SK-N-SH (cell line): Measurements from ENCODE around the gene DEAF1. TPM values are rescaled to one million over a fixed set of nuclear protein-coding genes. Genes with fewer than 3 reads are reported as not detected.

ENCODE experiments used
- CTCF ChIA-PET: fragments of 300-600, 350-600 bp; formaldehyde crosslinking; extraction: SDS; loops from one replicate; lab custom pipeline; 2021; lab: Yijun Ruan, JAX
- POLR2A ChIA-PET: fragments of 350-600 bp; sonication (Branson Sonifier 250); formaldehyde crosslinking; extraction: SDS; loops from one replicate; lab custom pipeline; 2020; ENCODE audit warnings: antibody characterized with exemption, inconsistent platforms; lab: Yijun Ruan, JAX
- DNase-seq: peaks from one replicate; pipeline ENCODE4 v3.0.0; 2012
- H2AFZ ChIP-seq: fragments of 200-600 bp; sonication (generic); 2 replicates; pipeline ENCODE4 v1.8.1; 2016; ENCODE audit warnings: antibody characterized with exemption, mild to moderate bottlenecking, low read depth
- H3F3A ChIP-seq: fragments of 200-600 bp; sonication (generic); replicated peaks from 2 replicates; pipeline ENCODE3; 2016; ENCODE audit warnings: antibody characterized with exemption, mild to moderate bottlenecking; ENCODE audit not compliant: insufficient read depth
- H3K27ac ChIP-seq, 2 experiments: fragments of 200-500 bp in 1 of 2; fragments of 200-600 bp in 1 of 2; sonication (Bioruptor generic) in 1 of 2; sonication (generic), shearing (Covaris generic) in 1 of 2; 2 replicates each; pipeline versions ENCODE4 v1.5.1 to v1.6.1; 2014 to 2016; ENCODE audit warnings: low read depth in 2 of 2, inconsistent platforms in 1 of 2, low read length in 1 of 2, mild to moderate bottlenecking in 1 of 2, mixed read lengths in 1 of 2
- H3K27me3 ChIP-seq: fragments of 200-600 bp; sonication (generic), shearing (Covaris generic); 2 replicates; pipeline ENCODE4 v1.6.1; 2016; ENCODE audit warnings: mixed run types; ENCODE audit not compliant: insufficient read depth
- H3K36me3 ChIP-seq, 2 experiments: fragments of 200-500 bp in 1 of 2; fragments of 200-600 bp in 1 of 2; sonication (Bioruptor generic) in 1 of 2; sonication (generic) in 1 of 2; replicated peaks in 1 of 2; 2 replicates each; pipeline versions ENCODE3 to v1.5.1; 2014 to 2016; ENCODE audit warnings: low read length in 1 of 2, mild to moderate bottlenecking in 1 of 2; ENCODE audit not compliant: insufficient read depth in 2 of 2, control insufficient read depth in 1 of 2
- H3K4me1 ChIP-seq, 2 experiments: fragments of 200-500 bp in 1 of 2; fragments of 200-600 bp in 1 of 2; sonication (Bioruptor generic) in 1 of 2; sonication (generic), shearing (Covaris generic) in 1 of 2; 2 replicates each; pipeline versions ENCODE4 v1.5.1 to v1.6.1; 2014 to 2016; ENCODE audit warnings: low read depth in 1 of 2, low read length in 1 of 2, mixed run types in 1 of 2; ENCODE audit not compliant: insufficient read depth in 2 of 2, control insufficient read depth in 1 of 2
- H3K4me2 ChIP-seq: fragments of 200-600 bp; sonication (generic), shearing (Covaris generic); 2 replicates; pipeline ENCODE4 v1.6.1; 2017; ENCODE audit warnings: mixed run types
- H3K4me3 ChIP-seq, 2 experiments: fragments of 200-500 bp in 1 of 2; fragments of 200-600 bp in 1 of 2; sonication (Bioruptor generic) in 1 of 2; sonication (generic), shearing (Covaris generic) in 1 of 2; 2 replicates each; pipeline versions ENCODE4 v1.5.1 to v1.8.1; 2014 to 2016; ENCODE audit warnings: low read depth in 2 of 2, inconsistent platforms in 1 of 2, low read length in 1 of 2, mild to moderate bottlenecking in 1 of 2, mixed read lengths in 1 of 2, moderate library complexity in 1 of 2
- H3K79me2 ChIP-seq: fragments of 200-600 bp; sonication (generic); 2 replicates; pipeline ENCODE4 v1.8.1; 2017; ENCODE audit warnings: mild to moderate bottlenecking; ENCODE audit not compliant: insufficient read depth
- H3K9ac ChIP-seq: fragments of 200-600 bp; sonication (generic); 2 replicates; pipeline ENCODE4 v1.6.1; 2017; ENCODE audit warnings: mixed run types
- H3K9me2 ChIP-seq: fragments of 200-600 bp; sonication (generic); 2 replicates; pipeline ENCODE4 v1.6.1; 2017; ENCODE audit warnings: mixed run types
- H3K9me3 ChIP-seq: fragments of 200-600 bp; sonication (generic); 2 replicates; pipeline ENCODE4 v1.6.1; 2017; ENCODE audit warnings: mixed run types, mild to moderate bottlenecking, moderate library complexity
- H4K20me1 ChIP-seq: fragments of 200-600 bp; sonication (generic); 2 replicates; pipeline ENCODE4 v1.6.1; 2017; ENCODE audit warnings: mild to moderate bottlenecking, mixed run types; ENCODE audit not compliant: insufficient read depth
- CHD2 ChIP-seq: fragments of 150-350 bp; IDR thresholded peaks from 2 replicates; pipeline ENCODE4 v1.6.1; 2018; ENCODE audit warnings: low read length; ENCODE audit not compliant: partially characterized antibody
- ELF1 ChIP-seq: IDR thresholded peaks from 2 replicates; pipeline ENCODE4 v1.4.0; 2012
- EP300 ChIP-seq, 2 experiments: IDR thresholded peaks; 2 replicates each; pipeline versions ENCODE4 v1.4.0 to v1.6.1; 2012; ENCODE audit warnings: borderline replicate concordance in 1 of 2, low read depth in 1 of 2, low read length in 1 of 2
- EZH2phosphoT487 ChIP-seq: fragments of 200-600 bp; sonication (generic); IDR thresholded peaks from 2 replicates; pipeline ENCODE4 v1.6.1; 2017; ENCODE audit warnings: low read depth, mixed run types, mild to moderate bottlenecking, antibody characterized with exemption, moderate library complexity, borderline replicate concordance
- FOSL2 ChIP-seq: IDR thresholded peaks from 2 replicates; pipeline ENCODE4 v1.4.0; 2012; ENCODE audit warnings: low read depth, mild to moderate bottlenecking, moderate library complexity, borderline replicate concordance
- FOXJ3 ChIP-seq: sonication (generic); formaldehyde crosslinking; IDR thresholded peaks from 2 replicates; pipeline ENCODE4 v1.5.1; 2020; ENCODE audit warnings: mild to moderate bottlenecking, missing genetic modification reagents
- NFIC ChIP-seq: IDR thresholded peaks from 2 replicates; pipeline ENCODE4 v1.4.0; 2012; ENCODE audit warnings: borderline replicate concordance
- RAD21 ChIP-seq: IDR thresholded peaks from 2 replicates; pipeline ENCODE4 v1.6.1; 2012; ENCODE audit warnings: mild to moderate bottlenecking, low read length
- RCOR1 ChIP-seq: fragments of 150-350 bp; IDR thresholded peaks from 2 replicates; pipeline ENCODE4 v1.6.1; 2017; ENCODE audit warnings: antibody characterized with exemption, low read length
- SIN3A ChIP-seq: IDR thresholded peaks from 2 replicates; pipeline ENCODE4 v1.6.1; 2012; ENCODE audit warnings: low read depth, mild to moderate bottlenecking, low read length, moderate library complexity, borderline replicate concordance
- SMC3 ChIP-seq: IDR thresholded peaks from 2 replicates; pipeline ENCODE4 v1.6.1; 2012; ENCODE audit warnings: low read depth, low read length, improper control_type of control experiment
- WGBS: methylation state at CpG from one replicate; pipeline ENCODE4 v1.1.6; 2017; ENCODE audit warnings: low lambda C conversion rate; 5-methylcytosine and 5-hydroxymethylcytosine counted together
- polyA plus RNA-seq, 3 experiments: library from polyadenylated mRNA; depleted of rRNA; stranded (reverse); fragments of >200 nt; gene quantifications; 2 replicates each; pipeline ENCODE4 v1.2.3, GENCODE V29; 2012
- TF ChIP-seq, protein P1 (sequence below): IDR thresholded peaks from 2 replicates; pipeline ENCODE4; 2012
- TF ChIP-seq, protein P2 (sequence below): fragments of 200-600 bp; sonication (generic); IDR thresholded peaks from 2 replicates; pipeline ENCODE4 v1.6.1; 2017; ENCODE audit warnings: antibody characterized with exemption, mild to moderate bottlenecking, moderate library complexity
- TF ChIP-seq, protein P3 (sequence below): fragments of 150-350 bp; IDR thresholded peaks from 2 replicates; pipeline ENCODE4 v1.6.1; 2016; ENCODE audit warnings: mild to moderate bottlenecking, low read depth, low read length
- TF ChIP-seq, protein P4 (sequence below): IDR thresholded peaks from 2 replicates; pipeline ENCODE4 v1.4.0; 2012; ENCODE audit warnings: low read depth

The DEAF1 gene
- polyA plus RNA-seq, 1 of the 3 experiments (the other 2 are of a cell fraction), result 40.6 TPM

GRCh38 chr11:697811-698311 is 2.8 kb upstream of the DEAF1 start:
- no peaks in the 10 kb centered on the region for H3K27me3 ChIP-seq
- H3K4me2 ChIP-seq, result peak overlapping the region; percentile 41; the same call in 1 of the 2 replicates
- H3K36me3 ChIP-seq, result peaks cover 0 to 3% of the 10 kb centered on the region in 2 experiments
- ChIA-PET CTCF (interaction anchor here (0.9 to 11.4 kb wide), 3 partner anchors 26 to 147 kb away, joined by 3 to 122 read pairs (median 7); no protein-coding TSS in a partner anchor), POLR2A (interaction anchor here (0.6 to 1.0 kb wide), 2 partner anchors 13 to 79 kb away, joined by 3 read pairs; partner anchors contain the start of gene GATD1)
- no peak for DNase-seq
- H3K9ac ChIP-seq, result no peak overlapping the region
- 64% methylated on average over 10 of the region's 11 CpGs for WGBS
- H4K20me1 ChIP-seq, result peaks cover 10% of the 10 kb centered on the region; the same call in 1 of the 2 replicates
- H3K4me1 ChIP-seq, result peaks cover 12 to 20% of the 10 kb centered on the region in 2 experiments; a peak in 2 of 4 replicates
- peak overlapping the region; percentile 5 to 11; a peak in 1 of 4 replicates for H3K27ac ChIP-seq
- no peaks in the 10 kb centered on the region for H3K9me2 ChIP-seq
- no peak overlapping the region for H2AFZ ChIP-seq
- H3F3A ChIP-seq, result no peaks in the 10 kb centered on the region
- no peaks in the 10 kb centered on the region for H3K9me3 ChIP-seq
- H3K4me3 ChIP-seq, result no peak overlapping the region
- TF ChIP-seq RCOR1, result no peak
- TF ChIP-seq SMC3, result no peak
- TF ChIP-seq SIN3A, result no peak
- no peak for TF ChIP-seq FOXJ3
- TF ChIP-seq, protein P1, sequence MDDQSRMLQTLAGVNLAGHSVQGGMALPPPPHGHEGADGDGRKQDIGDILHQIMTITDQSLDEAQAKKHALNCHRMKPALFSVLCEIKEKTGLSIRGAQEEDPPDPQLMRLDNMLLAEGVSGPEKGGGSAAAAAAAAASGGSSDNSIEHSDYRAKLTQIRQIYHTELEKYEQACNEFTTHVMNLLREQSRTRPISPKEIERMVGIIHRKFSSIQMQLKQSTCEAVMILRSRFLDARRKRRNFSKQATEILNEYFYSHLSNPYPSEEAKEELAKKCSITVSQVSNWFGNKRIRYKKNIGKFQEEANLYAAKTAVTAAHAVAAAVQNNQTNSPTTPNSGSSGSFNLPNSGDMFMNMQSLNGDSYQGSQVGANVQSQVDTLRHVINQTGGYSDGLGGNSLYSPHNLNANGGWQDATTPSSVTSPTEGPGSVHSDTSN, result no peak
- TF ChIP-seq, protein P2, sequence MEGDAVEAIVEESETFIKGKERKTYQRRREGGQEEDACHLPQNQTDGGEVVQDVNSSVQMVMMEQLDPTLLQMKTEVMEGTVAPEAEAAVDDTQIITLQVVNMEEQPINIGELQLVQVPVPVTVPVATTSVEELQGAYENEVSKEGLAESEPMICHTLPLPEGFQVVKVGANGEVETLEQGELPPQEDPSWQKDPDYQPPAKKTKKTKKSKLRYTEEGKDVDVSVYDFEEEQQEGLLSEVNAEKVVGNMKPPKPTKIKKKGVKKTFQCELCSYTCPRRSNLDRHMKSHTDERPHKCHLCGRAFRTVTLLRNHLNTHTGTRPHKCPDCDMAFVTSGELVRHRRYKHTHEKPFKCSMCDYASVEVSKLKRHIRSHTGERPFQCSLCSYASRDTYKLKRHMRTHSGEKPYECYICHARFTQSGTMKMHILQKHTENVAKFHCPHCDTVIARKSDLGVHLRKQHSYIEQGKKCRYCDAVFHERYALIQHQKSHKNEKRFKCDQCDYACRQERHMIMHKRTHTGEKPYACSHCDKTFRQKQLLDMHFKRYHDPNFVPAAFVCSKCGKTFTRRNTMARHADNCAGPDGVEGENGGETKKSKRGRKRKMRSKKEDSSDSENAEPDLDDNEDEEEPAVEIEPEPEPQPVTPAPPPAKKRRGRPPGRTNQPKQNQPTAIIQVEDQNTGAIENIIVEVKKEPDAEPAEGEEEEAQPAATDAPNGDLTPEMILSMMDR, result no peak
- TF ChIP-seq CHD2, result no peak
- TF ChIP-seq EP300 (IDR thresholded peaks at IDR 0.05; ENCODE audit: borderline replicate concordance in 1 of 2, low read depth in 1 of 2, low read length in 1 of 2), result no peak
- no peak for TF ChIP-seq EZH2phosphoT487
- TF ChIP-seq FOSL2, result peak; percentile 46; the same call in 1 of the 2 replicates
- TF ChIP-seq, protein P3, sequence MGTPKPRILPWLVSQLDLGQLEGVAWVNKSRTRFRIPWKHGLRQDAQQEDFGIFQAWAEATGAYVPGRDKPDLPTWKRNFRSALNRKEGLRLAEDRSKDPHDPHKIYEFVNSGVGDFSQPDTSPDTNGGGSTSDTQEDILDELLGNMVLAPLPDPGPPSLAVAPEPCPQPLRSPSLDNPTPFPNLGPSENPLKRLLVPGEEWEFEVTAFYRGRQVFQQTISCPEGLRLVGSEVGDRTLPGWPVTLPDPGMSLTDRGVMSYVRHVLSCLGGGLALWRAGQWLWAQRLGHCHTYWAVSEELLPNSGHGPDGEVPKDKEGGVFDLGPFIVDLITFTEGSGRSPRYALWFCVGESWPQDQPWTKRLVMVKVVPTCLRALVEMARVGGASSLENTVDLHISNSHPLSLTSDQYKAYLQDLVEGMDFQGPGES, result no peak
- TF ChIP-seq RAD21, result no peak
- TF ChIP-seq, protein P4, sequence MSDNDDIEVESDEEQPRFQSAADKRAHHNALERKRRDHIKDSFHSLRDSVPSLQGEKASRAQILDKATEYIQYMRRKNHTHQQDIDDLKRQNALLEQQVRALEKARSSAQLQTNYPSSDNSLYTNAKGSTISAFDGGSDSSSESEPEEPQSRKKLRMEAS, result 0 out of 2 replicates have a peak, but pooled peaks have one; percentile 20
- no peak for TF ChIP-seq NFIC
- TF ChIP-seq ELF1, result no peak
- H3K79me2 ChIP-seq, result peaks cover 37% of the 10 kb centered on the region
